Memory B cell (primary cell): Measurements from ENCODE around the gene ZMYND15.
"Not testable (repeated sequence)": the region's sequence is repeated elsewhere in the genome, so short reads cannot be mapped to it uniquely, and the experiment has no call there.

Experiments used
- ATAC-seq: fragments of 150-1000 bp; cut with Tn5 transposase; 2 replicates; pipeline ENCODE4 v1.10.0; 2021; ENCODE audit warnings: low read depth, mild to moderate bottlenecking, moderate library complexity
- DNase-seq, 2 donors: peaks; one replicate each; pipeline ENCODE4 v3.0.0; 2022; ENCODE audit warnings: low spot score in 2 of 2
- H3K27ac Mint-ChIP-seq: one replicate; pipeline ENCODE4 v1.8.0; 2022; ENCODE audit warnings: mild to moderate bottlenecking, moderate library complexity, mixed read lengths
- H3K27me3 Mint-ChIP-seq: one replicate; pipeline ENCODE4 v1.8.0; 2022; ENCODE audit warnings: mixed read lengths
- H3K36me3 Mint-ChIP-seq: one replicate; pipeline ENCODE4 v1.8.0; 2022; ENCODE audit warnings: mild to moderate bottlenecking, mixed read lengths
- H3K4me1 Mint-ChIP-seq: one replicate; pipeline ENCODE4 v1.8.0; 2022; ENCODE audit warnings: mixed read lengths
- H3K4me3 Mint-ChIP-seq: one replicate; pipeline ENCODE4 v1.8.0; 2022; ENCODE audit warnings: mild to moderate bottlenecking, moderate library complexity, mixed read lengths
- H3K9me3 Mint-ChIP-seq: one replicate; pipeline ENCODE4 v1.8.0; 2022; ENCODE audit warnings: mixed read lengths

Gene ZMYND15, protein sequence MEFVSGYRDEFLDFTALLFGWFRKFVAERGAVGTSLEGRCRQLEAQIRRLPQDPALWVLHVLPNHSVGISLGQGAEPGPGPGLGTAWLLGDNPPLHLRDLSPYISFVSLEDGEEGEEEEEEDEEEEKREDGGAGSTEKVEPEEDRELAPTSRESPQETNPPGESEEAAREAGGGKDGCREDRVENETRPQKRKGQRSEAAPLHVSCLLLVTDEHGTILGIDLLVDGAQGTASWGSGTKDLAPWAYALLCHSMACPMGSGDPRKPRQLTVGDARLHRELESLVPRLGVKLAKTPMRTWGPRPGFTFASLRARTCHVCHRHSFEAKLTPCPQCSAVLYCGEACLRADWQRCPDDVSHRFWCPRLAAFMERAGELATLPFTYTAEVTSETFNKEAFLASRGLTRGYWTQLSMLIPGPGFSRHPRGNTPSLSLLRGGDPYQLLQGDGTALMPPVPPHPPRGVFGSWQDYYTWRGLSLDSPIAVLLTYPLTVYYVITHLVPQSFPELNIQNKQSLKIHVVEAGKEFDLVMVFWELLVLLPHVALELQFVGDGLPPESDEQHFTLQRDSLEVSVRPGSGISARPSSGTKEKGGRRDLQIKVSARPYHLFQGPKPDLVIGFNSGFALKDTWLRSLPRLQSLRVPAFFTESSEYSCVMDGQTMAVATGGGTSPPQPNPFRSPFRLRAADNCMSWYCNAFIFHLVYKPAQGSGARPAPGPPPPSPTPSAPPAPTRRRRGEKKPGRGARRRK

DNA sequence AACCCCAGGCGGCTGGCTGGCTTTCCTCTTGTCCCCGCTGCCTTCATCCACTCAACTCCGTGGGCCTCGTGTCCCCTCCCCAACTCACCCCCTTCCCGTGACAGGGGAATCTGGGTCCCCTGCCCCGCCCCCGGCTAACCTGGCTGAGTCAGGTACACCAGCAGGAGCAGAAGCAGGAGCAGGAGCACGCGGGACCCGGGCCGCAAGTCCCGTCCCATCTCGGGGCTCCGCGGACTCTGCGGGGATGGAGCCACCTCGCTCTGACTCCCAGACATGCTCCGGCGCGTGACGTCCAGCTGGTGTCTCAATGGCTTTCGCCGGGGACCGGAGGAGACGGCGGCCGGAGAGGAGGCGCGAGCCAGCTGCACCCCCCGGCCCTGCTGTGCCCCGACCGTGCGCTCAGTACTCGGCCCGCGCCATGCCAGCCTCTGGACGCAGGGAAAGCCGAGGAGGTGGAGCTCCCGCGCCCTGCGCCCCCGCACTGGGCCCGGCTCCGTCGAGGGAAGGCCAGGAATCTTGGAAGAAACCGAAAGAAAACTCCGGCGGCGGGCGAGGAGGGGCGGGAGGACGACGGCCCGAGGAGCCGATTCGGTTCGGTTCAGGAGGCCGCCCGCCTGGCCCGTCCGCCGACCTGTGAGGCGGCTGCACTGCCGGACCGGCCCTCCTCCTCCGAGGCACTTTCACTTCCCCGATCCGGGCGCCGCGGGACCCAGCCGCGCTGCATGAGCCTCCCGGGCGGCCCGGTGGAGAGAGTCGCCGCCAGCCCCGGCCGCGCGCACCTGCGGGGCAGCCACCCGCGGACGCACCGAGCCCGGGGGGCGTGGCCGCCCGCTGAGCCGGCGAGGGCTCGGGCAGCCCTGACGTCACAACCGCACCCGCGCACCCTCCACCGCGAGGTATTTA lies at the start of gene ZMYND15, which contains the start of gene CXCL16:
TSS of gene ZMYND15 (plus strand) at position 712 of the 903 bp plus-strand sequence. CDS start 716 bp downstream, outside the sequence.
TSS of gene CXCL16 (minus strand) at position 807 of the 903 bp plus-strand sequence. CDS start at position 218, 589 bp downstream.
- ATAC-seq (peak; percentile 79), DNase-seq (peak; percentile 66 to 76)
- peaks cover 22% of the 10 kb centered on the region for H3K4me1 Mint-ChIP-seq
- H3K9me3 Mint-ChIP-seq = no peaks in the 10 kb centered on the region
- H3K4me3 Mint-ChIP-seq = peak within 1 kb of the TSS; percentile 86
- H3K27ac Mint-ChIP-seq = peak within 1 kb of the TSS; percentile 82
- peaks cover 7% of the 10 kb centered on the region for H3K27me3 Mint-ChIP-seq
- no peaks in the 10 kb centered on the region for H3K36me3 Mint-ChIP-seq

- not testable (repeated sequence) for DNase-seq, H3K4me3 Mint-ChIP-seq, H3K27me3 Mint-ChIP-seq, H3K27ac Mint-ChIP-seq, H3K9me3 Mint-ChIP-seq, ATAC-seq
- peaks cover 16% of the 10 kb centered on the region for H3K4me1 Mint-ChIP-seq
- H3K36me3 Mint-ChIP-seq = peaks cover 36% of the 10 kb centered on the region
Measured at GRCh38 chr17:4689872-4690271, 49.8 kb upstream of the ZMYND15 start.

GRCh38 chr17:4690745-4691144 lies 48.9 kb upstream of the ZMYND15 start:
- peaks cover 14% of the 10 kb centered on the region for H3K4me1 Mint-ChIP-seq
- no peak overlapping the region for H3K4me3 Mint-ChIP-seq
- peaks cover 31% of the 10 kb centered on the region for H3K36me3 Mint-ChIP-seq
- H3K9me3 Mint-ChIP-seq = no peaks in the 10 kb centered on the region
- no peaks in the 10 kb centered on the region for H3K27me3 Mint-ChIP-seq
- H3K27ac Mint-ChIP-seq = no peak overlapping the region
- ATAC-seq = no peak
- DNase-seq = no peak

GRCh38 chr17:4691686-4692085 lies 47.9 kb upstream of the ZMYND15 start:
- H3K4me3 Mint-ChIP-seq = no peak overlapping the region
- peaks cover 21% of the 10 kb centered on the region for H3K4me1 Mint-ChIP-seq
- DNase-seq (no peak), ATAC-seq (no peak)
- no peaks in the 10 kb centered on the region for H3K27me3 Mint-ChIP-seq
- H3K9me3 Mint-ChIP-seq = no peaks in the 10 kb centered on the region
- peaks cover 28% of the 10 kb centered on the region for H3K36me3 Mint-ChIP-seq
- no peak overlapping the region for H3K27ac Mint-ChIP-seq

GRCh38 chr17:4693416-4693815 lies 46.2 kb upstream of the ZMYND15 start:
- H3K27ac Mint-ChIP-seq = no peak overlapping the region
- ATAC-seq (no peak), DNase-seq (no peak)
- H3K27me3 Mint-ChIP-seq = no peaks in the 10 kb centered on the region
- H3K4me1 Mint-ChIP-seq = peaks cover 18% of the 10 kb centered on the region
- H3K4me3 Mint-ChIP-seq = no peak overlapping the region
- H3K9me3 Mint-ChIP-seq = no peaks in the 10 kb centered on the region
- peaks cover 24% of the 10 kb centered on the region for H3K36me3 Mint-ChIP-seq

GRCh38 chr17:4696437-4696805 lies 43.2 kb upstream of the ZMYND15 start:
- Mint-ChIP-seq H3K4me1 (peaks cover 22% of the 10 kb centered on the region), H3K9me3 (no peaks in the 10 kb centered on the region), H3K27ac (peak overlapping the region; percentile 94), H3K27me3 (no peaks in the 10 kb centered on the region), H3K36me3 (peaks cover 8% of the 10 kb centered on the region), H3K4me3 (peak overlapping the region; percentile 71)
- peak; percentile 88 for ATAC-seq
- no peak for DNase-seq

DNA sequence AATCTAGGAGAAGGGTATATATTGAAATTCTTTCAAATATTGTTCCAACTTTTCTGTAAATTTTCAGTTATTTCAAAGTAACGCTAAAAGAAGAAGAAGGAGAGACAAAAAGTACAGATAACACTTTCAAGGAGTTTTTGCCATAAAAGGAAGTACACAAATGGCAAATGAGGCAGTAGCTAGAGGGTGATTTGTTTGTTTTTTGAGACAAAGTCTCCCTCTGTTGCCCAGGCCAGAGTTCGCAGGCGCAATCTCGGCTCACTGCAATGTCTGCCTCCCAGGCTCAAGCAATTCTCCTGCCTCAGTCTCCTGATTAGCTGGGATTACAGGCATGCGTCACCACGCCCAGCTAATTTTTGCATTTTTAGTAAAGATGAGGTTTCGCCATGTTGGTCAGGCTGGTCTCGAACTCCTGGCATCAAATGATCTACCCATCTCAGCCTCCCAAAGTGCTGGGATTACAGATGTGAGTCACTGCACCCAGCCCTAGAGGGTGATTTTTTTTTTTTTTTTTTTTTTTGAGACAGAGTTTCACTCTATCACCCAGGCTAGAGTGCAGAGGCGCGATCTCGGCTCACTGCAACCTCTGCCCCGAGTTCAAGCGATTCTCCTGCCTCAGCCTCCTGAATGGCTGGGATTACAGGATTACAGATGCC lies 40.1 kb upstream of the ZMYND15 start:
- H3K4me3 Mint-ChIP-seq, H3K27me3 Mint-ChIP-seq, DNase-seq, H3K36me3 Mint-ChIP-seq, H3K27ac Mint-ChIP-seq, ATAC-seq, H3K9me3 Mint-ChIP-seq: not testable (repeated sequence)
- peaks cover 32% of the 10 kb centered on the region for H3K4me1 Mint-ChIP-seq

DNA sequence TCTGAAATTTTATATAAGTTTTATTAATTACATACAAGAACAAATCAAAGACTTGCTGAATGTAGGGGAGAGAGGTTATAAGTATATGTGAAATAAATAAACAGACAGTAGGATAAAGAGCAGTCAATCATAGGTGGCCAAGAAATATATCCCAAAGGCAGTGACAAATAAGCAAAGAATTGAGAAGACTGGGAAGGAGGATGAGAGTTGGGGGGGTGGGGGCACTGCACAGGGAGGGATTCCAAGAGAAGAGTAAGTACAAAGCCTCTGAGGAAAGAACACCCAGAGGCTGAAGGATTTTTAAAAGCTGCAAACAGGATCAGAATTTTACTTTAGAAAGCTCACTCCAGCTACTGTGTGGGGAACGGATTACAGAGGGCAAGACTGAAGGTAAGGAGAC lies 38.5 kb upstream of the ZMYND15 start:
- DNase-seq (no peak), ATAC-seq (no peak)
- H3K9me3 Mint-ChIP-seq = no peaks in the 10 kb centered on the region
- no peak overlapping the region for H3K4me3 Mint-ChIP-seq
- H3K27me3 Mint-ChIP-seq = no peaks in the 10 kb centered on the region
- no peak overlapping the region for H3K27ac Mint-ChIP-seq
- H3K36me3 Mint-ChIP-seq = peaks cover 3% of the 10 kb centered on the region
- peaks cover 34% of the 10 kb centered on the region for H3K4me1 Mint-ChIP-seq

- Mint-ChIP-seq H3K27me3 (no peaks in the 10 kb centered on the region), H3K27ac (peak overlapping the region; percentile 94), H3K36me3 (no peaks in the 10 kb centered on the region), H3K9me3 (no peaks in the 10 kb centered on the region), H3K4me3 (peak overlapping the region; percentile 90), H3K4me1 (peaks cover 24% of the 10 kb centered on the region)
- DNase-seq = no peak
- no peak for ATAC-seq
Measured at GRCh38 chr17:4703330-4703691, 36.3 kb upstream of the ZMYND15 start.

DNA sequence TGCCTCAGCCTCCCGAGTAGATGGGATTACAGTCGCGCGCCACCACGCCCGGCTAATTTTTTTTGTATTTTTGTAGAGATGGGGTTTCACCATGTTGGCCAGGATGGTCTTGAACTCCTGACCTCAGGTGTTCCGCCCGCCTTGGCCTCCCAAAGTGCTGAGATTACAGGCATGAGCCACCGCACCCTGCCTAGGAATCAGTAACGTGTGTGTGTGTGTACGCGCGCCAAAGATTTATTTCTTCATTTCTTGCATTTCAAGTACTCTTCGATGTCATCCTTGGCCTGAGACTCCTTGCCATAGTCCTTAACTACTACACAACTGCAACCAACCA lies 35.1 kb upstream of the ZMYND15 start:
- H3K27ac Mint-ChIP-seq = peak overlapping the region; percentile 94
- not testable (repeated sequence) for H3K36me3 Mint-ChIP-seq, DNase-seq, H3K9me3 Mint-ChIP-seq, H3K27me3 Mint-ChIP-seq, ATAC-seq
- peak overlapping the region; percentile 90 for H3K4me3 Mint-ChIP-seq
- peaks cover 25% of the 10 kb centered on the region for H3K4me1 Mint-ChIP-seq

GRCh38 chr17:4704991-4705390 lies 34.6 kb upstream of the ZMYND15 start:
- H3K27me3 Mint-ChIP-seq = no peaks in the 10 kb centered on the region
- no peak for DNase-seq
- H3K4me1 Mint-ChIP-seq = peaks cover 29% of the 10 kb centered on the region
- ATAC-seq = no peak
- H3K9me3 Mint-ChIP-seq = no peaks in the 10 kb centered on the region
- peak overlapping the region; percentile 94 for H3K27ac Mint-ChIP-seq
- H3K36me3 Mint-ChIP-seq = no peaks in the 10 kb centered on the region
- peak overlapping the region; percentile 90 for H3K4me3 Mint-ChIP-seq

GRCh38 chr17:4706121-4706520 lies 33.5 kb upstream of the ZMYND15 start:
- no peak for ATAC-seq
- Mint-ChIP-seq H3K27me3 (no peaks in the 10 kb centered on the region), H3K4me3 (peak overlapping the region; percentile 90), H3K9me3 (no peaks in the 10 kb centered on the region), H3K36me3 (no peaks in the 10 kb centered on the region), H3K4me1 (peaks cover 28% of the 10 kb centered on the region), H3K27ac (no peak overlapping the region)
- no peak for DNase-seq

DNA sequence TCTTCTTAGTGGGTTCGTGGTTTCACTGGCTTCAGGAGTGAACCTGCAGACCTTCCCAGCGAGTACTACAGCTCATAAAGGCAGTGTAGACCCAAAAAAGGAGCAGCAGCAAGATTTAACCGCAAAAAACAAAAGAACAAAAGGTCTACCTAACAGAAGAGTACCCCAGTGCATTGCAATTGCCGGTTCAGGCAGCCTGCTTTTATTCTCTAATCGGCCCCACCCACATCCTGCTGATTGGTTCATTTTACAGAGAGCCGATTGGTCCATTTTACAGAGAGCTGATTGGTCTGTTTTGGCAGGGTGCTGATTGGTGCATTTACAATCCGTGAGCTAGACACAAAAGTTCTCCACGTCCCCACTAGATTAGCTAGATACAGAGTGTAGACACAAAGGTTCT lies 31.2 kb upstream of the ZMYND15 start:
- H3K36me3 Mint-ChIP-seq = no peaks in the 10 kb centered on the region

More for the DNA sequence above, 31.2 kb upstream of the ZMYND15 start:
- DNase-seq (peak; percentile 37 to 55), ATAC-seq (no peak)
- H3K4me1 Mint-ChIP-seq = peaks cover 24% of the 10 kb centered on the region
- no peaks in the 10 kb centered on the region for H3K9me3 Mint-ChIP-seq
- peak overlapping the region; percentile 75 for H3K4me3 Mint-ChIP-seq
- H3K27me3 Mint-ChIP-seq = no peaks in the 10 kb centered on the region
- H3K27ac Mint-ChIP-seq = no peak overlapping the region
